GM23338 (cell line): ENCODE results near the gene OXLD1. TPM values are rescaled to one million over a fixed set of nuclear protein-coding genes. Genes with fewer than 3 reads are reported as not detected.

Experiments used
- ATAC-seq: fragments of 200-7000 bp; cut with Tn5 transposase; 3 replicates; pipeline ENCODE4 v1.9.1; 2020
- DNase-seq: peaks from one replicate; pipeline ENCODE4 v3.0.0-alpha.2; 2015; ENCODE audit warnings: low spot score
- H2AFZ ChIP-seq: fragments of 200-600 bp; sonication (generic); 2 replicates; pipeline ENCODE4 v1.8.0; 2016; ENCODE audit warnings: antibody characterized with exemption, mild to moderate bottlenecking, moderate library complexity
- H3F3A ChIP-seq: fragments of 200-600 bp; sonication (generic); replicated peaks from 2 replicates; pipeline ENCODE4 v1.8.0; 2017; ENCODE audit warnings: antibody characterized with exemption, mixed run types, low read depth
- H3K27ac ChIP-seq: fragments of 200-600 bp; sonication (generic); 2 replicates; pipeline ENCODE4 v1.6.1; 2016; ENCODE audit warnings: low read depth
- H3K27me3 ChIP-seq: fragments of 200-600 bp; sonication (generic); 2 replicates; pipeline ENCODE4 v1.8.0; 2016; ENCODE audit warnings: mild to moderate bottlenecking, mixed run types, moderate library complexity; ENCODE audit not compliant: insufficient read depth
- H3K36me3 ChIP-seq: fragments of 200-600 bp; sonication (generic); 2 replicates; pipeline ENCODE4 v1.8.0; 2016; ENCODE audit warnings: mild to moderate bottlenecking; ENCODE audit not compliant: insufficient read depth
- H3K4me1 ChIP-seq: fragments of 200-600 bp; sonication (generic); 2 replicates; pipeline ENCODE4 v1.8.0; 2016; ENCODE audit warnings: mild to moderate bottlenecking, moderate library complexity; ENCODE audit not compliant: insufficient read depth
- H3K4me2 ChIP-seq: fragments of 200-600 bp; sonication (generic); 2 replicates; pipeline ENCODE4 v1.7.1; 2017; ENCODE audit warnings: mixed run types
- H3K4me3 ChIP-seq: fragments of 200-600 bp; sonication (generic); 2 replicates; pipeline ENCODE4 v1.6.1; 2016; ENCODE audit warnings: mixed run types
- H3K79me2 ChIP-seq: fragments of 200-600 bp; sonication (generic); replicated peaks from 2 replicates; pipeline ENCODE4 v1.8.0; 2017; ENCODE audit warnings: mild to moderate bottlenecking; ENCODE audit not compliant: insufficient read depth
- H3K9me2 ChIP-seq: fragments of 200-600 bp; sonication (generic); 2 replicates; pipeline ENCODE4 v1.8.0; 2017; ENCODE audit not compliant: insufficient read depth
- H4K20me1 ChIP-seq: fragments of 200-600 bp; sonication (generic); replicated peaks from 2 replicates; pipeline ENCODE4 v1.8.0; 2017; ENCODE audit warnings: mild to moderate bottlenecking; ENCODE audit not compliant: insufficient read depth
- H3K27ac Mint-ChIP-seq: 2 replicates; pipeline ENCODE4 v1.8.0; 2020; ENCODE audit warnings: inconsistent platforms, mild to moderate bottlenecking, moderate library complexity, mixed read lengths
- H3K27me3 Mint-ChIP-seq: 3 replicates; pipeline ENCODE4 v1.8.0; 2022; ENCODE audit warnings: low read depth, mild to moderate bottlenecking, moderate library complexity, mixed read lengths, inconsistent platforms; ENCODE audit not compliant: insufficient read depth, poor library complexity
- H3K36me3 Mint-ChIP-seq: 3 replicates; pipeline ENCODE4 v1.8.0; 2021; ENCODE audit warnings: low read depth, mild to moderate bottlenecking, inconsistent platforms, moderate library complexity, mixed read lengths
- H3K4me1 Mint-ChIP-seq: 3 replicates; pipeline ENCODE4 v1.8.0; 2020; ENCODE audit warnings: mild to moderate bottlenecking, inconsistent platforms, mixed read lengths
- H3K4me3 Mint-ChIP-seq: 3 replicates; pipeline ENCODE4 v1.8.0; 2021; ENCODE audit warnings: moderate library complexity, mild to moderate bottlenecking, inconsistent platforms, mixed read lengths
- H3K9me3 Mint-ChIP-seq: 3 replicates; pipeline ENCODE4 v1.8.0; 2020; ENCODE audit warnings: moderate library complexity, mild to moderate bottlenecking, inconsistent platforms, mixed read lengths
- CREB1 ChIP-seq: fragments of 250-450 bp; sonication (Bioruptor Pico); IDR thresholded peaks from 2 replicates; pipeline ENCODE4 v1.5.0; 2020; ENCODE audit warnings: low read depth, mild to moderate bottlenecking, moderate library complexity
- CTCF ChIP-seq, 2 experiments: fragments of 200-600 bp in 1 of 2; sonication (generic) in 1 of 2; conservative IDR thresholded peaks; 2 replicates each; pipeline versions ENCODE4 v1.5.1 to v1.6.1; 2016 to 2017; ENCODE audit warnings: antibody characterized with exemption in 2 of 2, low read depth in 2 of 2, mild to moderate bottlenecking in 2 of 2, moderate library complexity in 1 of 2
- ETS1 ChIP-seq: IDR thresholded peaks from 2 replicates; pipeline ENCODE4 v1.6.1; 2016; ENCODE audit warnings: antibody characterized with exemption
- EZH2 ChIP-seq: fragments of 200-600 bp; sonication (generic); IDR thresholded peaks from one replicate; pipeline ENCODE4 v1.8.0; 2017; ENCODE audit warnings: antibody characterized with exemption, mild to moderate bottlenecking, low read depth; ENCODE audit not compliant: unreplicated experiment
- EZH2phosphoT487 ChIP-seq: fragments of 200-600 bp; sonication (generic); IDR thresholded peaks from one replicate; pipeline ENCODE4 v1.8.1; 2018; ENCODE audit warnings: antibody characterized with exemption; ENCODE audit not compliant: unreplicated experiment
- JUNB ChIP-seq: IDR thresholded peaks from one replicate; pipeline ENCODE4 v1.6.1; 2016; ENCODE audit warnings: antibody characterized with exemption; ENCODE audit not compliant: unreplicated experiment
- NANOG ChIP-seq: IDR thresholded peaks from 2 replicates; pipeline ENCODE4 v1.6.1; 2016; ENCODE audit warnings: antibody characterized with exemption, borderline replicate concordance
- POLR2AphosphoS5 ChIP-seq: IDR thresholded peaks from 2 replicates; pipeline ENCODE4 v1.6.1; 2016; ENCODE audit warnings: antibody characterized with exemption, low read depth
- STAT1 ChIP-seq: IDR thresholded peaks from one replicate; pipeline ENCODE4 v1.6.1; 2016; ENCODE audit warnings: antibody characterized with exemption; ENCODE audit not compliant: unreplicated experiment
- ZNF114 ChIP-seq: fragments of 250-450 bp; sonication (Bioruptor Pico); IDR thresholded peaks from 2 replicates; pipeline ENCODE4 v1.5.0; 2020; ENCODE audit warnings: mild to moderate bottlenecking, moderate library complexity
- ZNF331 ChIP-seq: fragments of 250-450 bp; sonication (Bioruptor Pico); IDR thresholded peaks from 2 replicates; pipeline ENCODE4 v1.5.0; 2020; ENCODE audit warnings: low read depth, mild to moderate bottlenecking, moderate library complexity
- ZNF462 ChIP-seq: fragments of 250-450 bp; sonication (Bioruptor Pico); IDR thresholded peaks from 2 replicates; pipeline ENCODE4 v1.5.0; 2020; ENCODE audit warnings: mild to moderate bottlenecking, moderate library complexity
- polyA plus RNA-seq: library from polyadenylated mRNA; unstranded; fragments of >200 nt; fragmentation: Nextera tagmentation; extraction: Ambion mirVana; gene quantifications from 2 replicates; pipeline ENCODE4 v1.2.1, GENCODE V29; 2016
- total RNA-seq: library from RNA; depleted of rRNA; stranded (reverse); fragments of >200 nt; shearing (Covaris generic); gene quantifications from 2 replicates; pipeline ENCODE4 v1.2.3, GENCODE V29; 2014
- TF ChIP-seq, protein P1 (sequence below): IDR thresholded peaks from one replicate; pipeline ENCODE4 v1.6.1; 2018; ENCODE audit warnings: antibody characterized with exemption; ENCODE audit not compliant: unreplicated experiment

OXLD1 gene
- total and polyA plus RNA-seq, 2 experiments from 2014 or later, result 46.0 to 64.9 TPM

GRCh38 chr17:81688616-81689015 is 22.2 kb upstream of the OXLD1 start:
- H3K27me3 Mint-ChIP-seq, result peaks cover 17% of the 10 kb centered on the region

More at GRCh38 chr17:81688616-81689015, 22.2 kb upstream of the OXLD1 start:
- H3K27me3 ChIP-seq, result no peaks in the 10 kb centered on the region
- Mint-ChIP-seq H3K36me3 (peaks cover 52% of the 10 kb centered on the region), H3K27ac (no peak overlapping the region), H3K4me1 (peaks cover 7% of the 10 kb centered on the region), H3K4me3 (no peak overlapping the region; the same call in 2 of the 3 replicates), H3K9me3 (no peaks in the 10 kb centered on the region; the same call in 2 of the 3 replicates)
- DNase-seq (no peak), ATAC-seq (no peak)
- H3K36me3 ChIP-seq, result no peaks in the 10 kb centered on the region
- H2AFZ ChIP-seq, result no peak overlapping the region
- H3K9me2 ChIP-seq, result no peaks in the 10 kb centered on the region
- H3F3A ChIP-seq, result peaks cover 16% of the 10 kb centered on the region
- no peak overlapping the region for H3K4me2 ChIP-seq
- no peak overlapping the region for H3K27ac ChIP-seq
- peaks cover 6% of the 10 kb centered on the region; the same call in 1 of the 2 replicates for H3K4me1 ChIP-seq
- H3K79me2 ChIP-seq, result peaks cover 21% of the 10 kb centered on the region
- TF ChIP-seq STAT1, result no peak
- no peak for TF ChIP-seq POLR2AphosphoS5
- TF ChIP-seq ZNF462 (CRISPR knock-in tag), result no peak
- TF ChIP-seq NANOG, result no peak
- no peak for TF ChIP-seq CTCF (conservative IDR thresholded peaks at IDR 0.05; ENCODE audit: low read depth in 2 of 2)
- TF ChIP-seq EZH2phosphoT487, result no peak
- TF ChIP-seq ZNF331 (CRISPR knock-in tag), result no peak
- TF ChIP-seq ETS1, result no peak
- no peak for TF ChIP-seq JUNB
- TF ChIP-seq, protein P1, sequence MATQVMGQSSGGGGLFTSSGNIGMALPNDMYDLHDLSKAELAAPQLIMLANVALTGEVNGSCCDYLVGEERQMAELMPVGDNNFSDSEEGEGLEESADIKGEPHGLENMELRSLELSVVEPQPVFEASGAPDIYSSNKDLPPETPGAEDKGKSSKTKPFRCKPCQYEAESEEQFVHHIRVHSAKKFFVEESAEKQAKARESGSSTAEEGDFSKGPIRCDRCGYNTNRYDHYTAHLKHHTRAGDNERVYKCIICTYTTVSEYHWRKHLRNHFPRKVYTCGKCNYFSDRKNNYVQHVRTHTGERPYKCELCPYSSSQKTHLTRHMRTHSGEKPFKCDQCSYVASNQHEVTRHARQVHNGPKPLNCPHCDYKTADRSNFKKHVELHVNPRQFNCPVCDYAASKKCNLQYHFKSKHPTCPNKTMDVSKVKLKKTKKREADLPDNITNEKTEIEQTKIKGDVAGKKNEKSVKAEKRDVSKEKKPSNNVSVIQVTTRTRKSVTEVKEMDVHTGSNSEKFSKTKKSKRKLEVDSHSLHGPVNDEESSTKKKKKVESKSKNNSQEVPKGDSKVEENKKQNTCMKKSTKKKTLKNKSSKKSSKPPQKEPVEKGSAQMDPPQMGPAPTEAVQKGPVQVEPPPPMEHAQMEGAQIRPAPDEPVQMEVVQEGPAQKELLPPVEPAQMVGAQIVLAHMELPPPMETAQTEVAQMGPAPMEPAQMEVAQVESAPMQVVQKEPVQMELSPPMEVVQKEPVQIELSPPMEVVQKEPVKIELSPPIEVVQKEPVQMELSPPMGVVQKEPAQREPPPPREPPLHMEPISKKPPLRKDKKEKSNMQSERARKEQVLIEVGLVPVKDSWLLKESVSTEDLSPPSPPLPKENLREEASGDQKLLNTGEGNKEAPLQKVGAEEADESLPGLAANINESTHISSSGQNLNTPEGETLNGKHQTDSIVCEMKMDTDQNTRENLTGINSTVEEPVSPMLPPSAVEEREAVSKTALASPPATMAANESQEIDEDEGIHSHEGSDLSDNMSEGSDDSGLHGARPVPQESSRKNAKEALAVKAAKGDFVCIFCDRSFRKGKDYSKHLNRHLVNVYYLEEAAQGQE, result no peak
- no peak for TF ChIP-seq ZNF114
- TF ChIP-seq CREB1 (CRISPR knock-in tag), result no peak
- no peak for TF ChIP-seq EZH2
- H3K4me3 ChIP-seq, result no peak overlapping the region
- peaks cover 8% of the 10 kb centered on the region; the same call in 1 of the 2 replicates for H4K20me1 ChIP-seq
